ENCODE results near the gene ST6GALNAC3. TPM values are rescaled to one million over a fixed set of nuclear protein-coding genes. Genes with fewer than 3 reads are reported as not detected.

ST6GALNAC3 gene
- total and polyA plus RNA-seq, 11 donors: 2.5 to 7.7 (median 4.4) TPM

DNA sequence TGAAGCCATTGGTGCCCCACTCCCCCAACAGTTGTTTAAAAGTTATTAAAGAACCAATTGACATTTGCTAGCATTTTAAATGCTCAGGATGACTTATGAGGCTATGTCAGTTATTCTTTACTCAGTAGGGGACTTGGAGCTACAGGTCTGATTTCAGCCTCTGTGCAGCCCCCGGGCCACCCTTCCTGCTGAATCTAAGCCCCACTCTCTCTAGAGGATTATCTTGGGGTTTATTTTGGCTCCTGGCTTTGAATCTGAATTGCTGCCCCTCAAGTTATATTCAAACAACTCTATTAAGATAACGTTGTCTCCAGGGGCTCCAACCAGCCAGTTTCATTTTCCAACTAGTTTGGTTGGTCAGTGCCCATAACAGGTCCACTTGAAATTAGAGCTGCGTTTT is 135.1 kb downstream of the ST6GALNAC3 start:
- DNase-seq (no peak), ATAC-seq (no peak)
- TF ChIP-seq, protein P1, sequence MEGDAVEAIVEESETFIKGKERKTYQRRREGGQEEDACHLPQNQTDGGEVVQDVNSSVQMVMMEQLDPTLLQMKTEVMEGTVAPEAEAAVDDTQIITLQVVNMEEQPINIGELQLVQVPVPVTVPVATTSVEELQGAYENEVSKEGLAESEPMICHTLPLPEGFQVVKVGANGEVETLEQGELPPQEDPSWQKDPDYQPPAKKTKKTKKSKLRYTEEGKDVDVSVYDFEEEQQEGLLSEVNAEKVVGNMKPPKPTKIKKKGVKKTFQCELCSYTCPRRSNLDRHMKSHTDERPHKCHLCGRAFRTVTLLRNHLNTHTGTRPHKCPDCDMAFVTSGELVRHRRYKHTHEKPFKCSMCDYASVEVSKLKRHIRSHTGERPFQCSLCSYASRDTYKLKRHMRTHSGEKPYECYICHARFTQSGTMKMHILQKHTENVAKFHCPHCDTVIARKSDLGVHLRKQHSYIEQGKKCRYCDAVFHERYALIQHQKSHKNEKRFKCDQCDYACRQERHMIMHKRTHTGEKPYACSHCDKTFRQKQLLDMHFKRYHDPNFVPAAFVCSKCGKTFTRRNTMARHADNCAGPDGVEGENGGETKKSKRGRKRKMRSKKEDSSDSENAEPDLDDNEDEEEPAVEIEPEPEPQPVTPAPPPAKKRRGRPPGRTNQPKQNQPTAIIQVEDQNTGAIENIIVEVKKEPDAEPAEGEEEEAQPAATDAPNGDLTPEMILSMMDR (IDR thresholded peaks at IDR 0.05): no peak
- no peak for TF ChIP-seq POLR2A (IDR thresholded peaks at IDR 0.05)
- Histone ChIP-seq H3K4me1 (peaks cover 0 to 5% (median 0%) of the 10 kb centered on the region in 12 donors), H3K4me3 (no peak overlapping the region), H3K27ac (no peak overlapping the region), H3K36me3 (no peaks in the 10 kb centered on the region), H3K9me3 (no peaks in the 10 kb centered on the region), H3K27me3 (no peaks in the 10 kb centered on the region)
- 44 to 63% (median 50%) methylated on average over 3 of the region's 3 CpGs for WGBS, 4 donors
- intact Hi-C loops (cut with DNase I): no loop called here

DNA sequence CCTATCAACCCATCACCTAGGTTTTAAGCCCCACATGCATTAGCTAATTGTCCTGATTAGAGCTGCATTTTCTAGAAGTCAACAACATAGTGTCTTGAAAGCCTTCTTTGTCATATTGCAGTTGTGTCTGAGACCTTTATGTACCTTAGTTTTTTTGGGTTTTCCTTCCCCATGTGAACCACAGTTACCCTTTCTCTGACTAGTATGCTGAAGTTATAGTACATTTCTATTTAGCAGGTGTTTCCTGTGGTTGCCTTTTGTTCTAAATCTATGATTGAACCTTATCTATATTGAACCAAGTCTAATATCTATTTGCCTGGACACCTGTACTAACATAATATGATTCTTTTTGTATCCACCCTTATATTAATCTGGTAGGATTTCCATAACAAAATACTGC is 135.6 kb downstream of the ST6GALNAC3 start:
- no peaks in the 10 kb centered on the region for H3K36me3 ChIP-seq
- ATAC-seq (no peak), DNase-seq (no peak)
- intact Hi-C loops (cut with DNase I): no loop called here
- no peak overlapping the region for H3K27ac ChIP-seq
- TF ChIP-seq, protein P1 (IDR thresholded peaks at IDR 0.05): no peak
- TF ChIP-seq POLR2A (IDR thresholded peaks at IDR 0.05): no peak
- H3K4me3 ChIP-seq: no peak overlapping the region
- H3K27me3 ChIP-seq: no peaks in the 10 kb centered on the region
- peaks cover 0 to 5% (median 0%) of the 10 kb centered on the region in 12 donors for H3K4me1 ChIP-seq
- no peaks in the 10 kb centered on the region for H3K9me3 ChIP-seq

DNA sequence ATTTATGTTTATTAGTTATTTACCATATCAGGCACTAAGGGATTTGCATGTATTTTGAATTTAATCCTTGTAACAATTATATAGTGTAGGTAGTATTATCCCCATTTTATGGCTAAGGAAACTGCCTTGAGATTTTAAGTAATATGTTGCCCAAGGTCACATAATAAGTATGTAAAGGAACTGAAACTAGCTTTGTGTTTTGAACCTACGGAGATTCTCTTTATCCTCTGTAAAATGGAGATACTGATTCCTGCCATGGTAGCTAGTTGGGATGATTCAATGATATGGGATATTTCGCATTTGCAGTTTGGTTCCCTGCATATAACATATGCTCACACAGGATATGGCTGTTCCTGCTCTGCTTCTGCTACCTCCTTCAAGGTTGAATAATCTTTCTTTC is 144.3 kb downstream of the ST6GALNAC3 start:
- no peak for DNase-seq

DNA sequence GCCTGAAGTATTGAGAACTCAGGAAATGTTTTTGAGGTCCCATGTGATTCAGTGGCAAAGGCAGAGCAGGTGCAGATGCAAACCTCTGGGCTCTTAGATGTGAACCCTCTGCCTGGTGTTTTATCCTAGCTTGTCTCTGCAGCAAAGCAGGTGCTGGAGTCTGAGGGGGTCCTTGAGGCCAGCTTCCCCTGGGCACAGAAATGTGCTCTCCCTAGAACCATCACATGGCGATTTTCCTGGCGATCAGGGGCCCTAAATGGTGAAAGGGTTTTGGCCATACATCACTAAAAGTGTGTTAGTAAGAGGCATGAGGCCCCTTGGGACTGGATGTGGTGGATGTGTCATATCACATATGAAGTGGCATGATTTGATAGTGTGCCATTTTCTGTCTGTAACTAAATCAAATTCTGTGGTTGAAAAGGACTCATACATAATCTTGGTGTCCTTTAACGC is 144.8 kb downstream of the ST6GALNAC3 start:
- TF ChIP-seq, protein P1 (IDR thresholded peaks at IDR 0.05): no peak
- no peak for TF ChIP-seq POLR2A (IDR thresholded peaks at IDR 0.05)
- intact Hi-C loops (cut with DNase I): no loop called here
- DNase-seq: no peak
- Histone ChIP-seq H3K4me1 (no peaks in the 10 kb centered on the region), H3K9me3 (peaks cover 0 to 5% (median 0%) of the 10 kb centered on the region in 12 donors), H3K27me3 (no peaks in the 10 kb centered on the region), H3K4me3 (no peak overlapping the region), H3K36me3 (no peaks in the 10 kb centered on the region), H3K27ac (no peak overlapping the region)
- no peak for ATAC-seq
- WGBS, 4 donors: 88 to 100% (median 96%) methylated on average over 3 of the region's 3 CpGs

More for the DNA sequence above, 144.3 kb downstream of the ST6GALNAC3 start:
- intact Hi-C loops (cut with DNase I): no loop called here
- Histone ChIP-seq H3K4me1 (no peaks in the 10 kb centered on the region), H3K4me3 (no peak overlapping the region), H3K36me3 (no peaks in the 10 kb centered on the region), H3K27me3 (no peaks in the 10 kb centered on the region), H3K27ac (no peak overlapping the region), H3K9me3 (peaks cover 0 to 5% (median 0%) of the 10 kb centered on the region in 12 donors)
- no peak for ATAC-seq
- TF ChIP-seq, protein P1 (IDR thresholded peaks at IDR 0.05): no peak
- no peak for TF ChIP-seq POLR2A (IDR thresholded peaks at IDR 0.05)
- WGBS, 4 donors: 93 to 97% (median 95%) methylated on average over 2 of the region's 2 CpGs

Data from heart left ventricle (tissue), 16 donors.